Measurements from ENCODE around the gene ST3GAL2. TPM values are rescaled to one million over a fixed set of nuclear protein-coding genes. Genes with fewer than 3 reads are reported as not detected.

Gene ST3GAL2
- total and polyA plus RNA-seq, 7 experiments from 2014 or later, result 11.3 to 35.9 (median 28.5) TPM

DNA sequence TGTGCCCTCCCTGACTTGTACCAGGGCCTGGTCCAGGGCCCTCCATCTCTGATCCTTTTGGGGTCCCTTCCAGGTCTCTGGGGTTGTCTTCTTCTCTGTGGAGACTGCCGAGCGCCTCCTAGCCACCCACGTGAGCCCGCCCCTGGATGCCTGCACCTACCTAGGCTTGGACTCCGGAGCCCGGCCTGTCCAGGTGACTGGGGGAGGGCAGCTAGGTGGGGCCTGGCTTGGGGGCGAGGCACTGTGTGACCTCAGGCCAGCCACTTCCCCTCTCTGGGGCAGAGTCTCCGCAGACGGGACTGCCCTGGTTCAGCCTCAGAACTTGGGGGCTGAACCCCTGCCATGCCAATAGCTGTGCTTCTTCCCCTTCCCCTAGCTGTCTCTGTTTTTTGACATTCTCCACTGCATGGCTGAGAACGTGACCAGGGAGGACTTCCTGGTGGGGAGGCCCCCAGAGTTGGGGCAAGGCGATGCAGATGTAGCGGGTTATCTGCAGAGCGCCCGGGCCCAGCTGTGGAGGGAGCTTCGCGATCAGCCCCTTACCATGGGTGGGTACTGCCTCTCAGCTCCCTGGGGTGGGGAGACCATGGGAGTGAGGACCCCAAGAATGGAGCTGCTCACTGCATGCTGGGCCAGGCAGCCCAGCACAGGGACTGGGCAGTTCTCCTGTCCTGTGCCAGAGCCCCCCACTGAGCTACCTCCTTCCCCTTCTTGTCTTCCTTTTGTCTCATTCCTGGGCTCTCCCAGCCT is 30.1 kb upstream of the ST3GAL2 start:
- Mint-ChIP-seq H3K27me3 (no peaks in the 10 kb centered on the region), H3K36me3 (peaks cover 0 to 12% (median 0%) of the 10 kb centered on the region in 5 donors), H3K4me3 (no peak overlapping the region), H3K9me3 (no peaks in the 10 kb centered on the region), H3K4me1 (peaks cover 0 to 10% (median 0%) of the 10 kb centered on the region in 7 donors), H3K27ac (peak overlapping the region in 2 of 9 donors; percentile 49 to 57)
- Histone ChIP-seq H3K4me1 (ENCODE audit: control insufficient read depth in 2 of 2, insufficient read depth in 2 of 2, low read length in 2 of 2) (no peaks in the 10 kb centered on the region), H3K27ac (ENCODE audit: low read depth, low read length) (no peak overlapping the region), H3K27me3 (ENCODE audit: control insufficient read depth in 2 of 2, insufficient read depth in 2 of 2, low read length in 2 of 2) (no peaks in the 10 kb centered on the region), H3K4me3 (ENCODE audit: low read length) (no peak overlapping the region), H3K36me3 (ENCODE audit: control insufficient read depth in 2 of 3, insufficient read depth in 3 of 3, low read length in 3 of 3) (peaks cover 0 to 54% (median 0%) of the 10 kb centered on the region in 3 experiments), H3K9me3 (ENCODE audit: control insufficient read depth in 2 of 3, low read length in 3 of 3) (no peaks in the 10 kb centered on the region)
- DNase-seq, result no peak
- no peak for ATAC-seq
- ChIA-PET CTCF (interaction anchor here (0.9 kb wide), 1 partner anchor 27 kb away, joined by 4 read pairs; no protein-coding TSS in a partner anchor), POLR2A (interaction anchor here (1.3 kb wide), 1 partner anchor 89 kb away, joined by 7 read pairs; no protein-coding TSS in a partner anchor)
- intact Hi-C loops (cut with micrococcal nuclease), result no loop called here

DNA sequence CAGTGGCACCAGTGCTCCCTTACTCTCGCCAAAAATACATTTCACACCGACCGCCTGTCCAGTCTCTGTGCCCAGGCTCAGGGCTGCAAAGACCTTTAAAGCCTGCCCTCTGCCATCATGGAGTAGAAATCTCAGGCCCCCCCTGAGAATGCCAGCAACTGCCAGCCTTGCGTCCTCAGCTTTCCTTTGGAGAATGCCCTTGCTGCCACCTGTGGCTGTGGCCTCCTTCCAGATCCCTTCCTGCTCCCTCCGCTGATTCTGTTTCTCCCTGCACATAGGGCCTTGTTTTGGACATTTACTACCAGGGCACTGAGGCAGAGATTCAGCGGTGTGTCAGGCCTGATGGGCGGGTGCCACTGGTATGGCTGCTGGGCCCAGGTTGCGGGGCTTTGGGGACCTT is 28.7 kb upstream of the ST3GAL2 start:
- ATAC-seq (no peak), DNase-seq (no peak)
- H3K36me3 ChIP-seq (ENCODE audit: control insufficient read depth in 2 of 3, insufficient read depth in 3 of 3, low read length in 3 of 3), result peaks cover 0 to 50% (median 0%) of the 10 kb centered on the region in 3 experiments
- Mint-ChIP-seq H3K27ac (no peak overlapping the region), H3K4me3 (no peak overlapping the region), H3K27me3 (no peaks in the 10 kb centered on the region), H3K9me3 (no peaks in the 10 kb centered on the region), H3K4me1 (peaks cover 0 to 7% (median 0%) of the 10 kb centered on the region in 7 donors), H3K36me3 (peaks cover 0 to 12% (median 0%) of the 10 kb centered on the region in 5 donors)
- no peak overlapping the region for H3K4me3 ChIP-seq (ENCODE audit: low read length)
- no peaks in the 10 kb centered on the region for H3K9me3 ChIP-seq (ENCODE audit: control insufficient read depth in 2 of 3, low read length in 3 of 3)
- ChIA-PET CTCF (no interaction called here), POLR2A (no interaction called here)
- H3K27me3 ChIP-seq (ENCODE audit: control insufficient read depth in 2 of 2, insufficient read depth in 2 of 2, low read length in 2 of 2), result no peaks in the 10 kb centered on the region
- H3K4me1 ChIP-seq (ENCODE audit: control insufficient read depth in 2 of 2, insufficient read depth in 2 of 2, low read length in 2 of 2), result no peaks in the 10 kb centered on the region
- intact Hi-C loops (cut with micrococcal nuclease), result no loop called here
- no peak overlapping the region for H3K27ac ChIP-seq (ENCODE audit: low read depth, low read length)

DNA sequence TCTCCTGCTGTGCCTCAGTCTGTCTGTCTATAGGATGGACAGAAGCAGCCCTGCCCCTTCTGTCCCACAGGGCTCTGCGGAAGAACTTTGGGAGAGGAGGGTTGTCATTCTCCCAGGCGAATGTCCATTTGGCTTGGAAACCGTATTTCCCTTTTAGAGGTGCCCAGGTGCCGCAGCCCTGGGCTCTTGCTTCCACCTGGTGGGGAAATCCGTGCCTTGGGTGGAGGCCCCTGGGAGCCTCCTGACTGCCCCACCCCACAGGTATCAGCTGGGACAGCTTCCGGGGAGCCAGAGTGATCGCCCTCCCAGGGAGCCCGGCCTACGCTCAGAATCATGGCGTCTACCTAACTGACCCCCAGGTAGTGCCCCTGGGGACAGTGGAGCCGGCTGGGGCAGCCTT is 28.2 kb upstream of the ST3GAL2 start:
- ChIA-PET CTCF (no interaction called here), POLR2A (no interaction called here)
- H3K4me3 ChIP-seq (ENCODE audit: low read length), result no peak overlapping the region
- no peaks in the 10 kb centered on the region for H3K4me1 ChIP-seq (ENCODE audit: control insufficient read depth in 2 of 2, insufficient read depth in 2 of 2, low read length in 2 of 2)
- no peaks in the 10 kb centered on the region for H3K27me3 Mint-ChIP-seq
- H3K36me3 Mint-ChIP-seq, result peaks cover 0 to 12% (median 0%) of the 10 kb centered on the region in 5 donors
- DNase-seq, result no peak
- no peak overlapping the region for H3K4me3 Mint-ChIP-seq
- intact Hi-C loops (cut with micrococcal nuclease), result no loop called here
- no peaks in the 10 kb centered on the region for H3K9me3 ChIP-seq (ENCODE audit: control insufficient read depth in 2 of 3, low read length in 3 of 3)
- H3K9me3 Mint-ChIP-seq, result no peaks in the 10 kb centered on the region
- peaks cover 0 to 45% (median 0%) of the 10 kb centered on the region in 3 experiments for H3K36me3 ChIP-seq (ENCODE audit: control insufficient read depth in 2 of 3, insufficient read depth in 3 of 3, low read length in 3 of 3)
- ATAC-seq, result no peak
- no peak overlapping the region for H3K27ac ChIP-seq (ENCODE audit: low read depth, low read length)
- H3K27ac Mint-ChIP-seq, result no peak overlapping the region
- H3K4me1 Mint-ChIP-seq, result peaks cover 0 to 6% (median 0%) of the 10 kb centered on the region in 7 donors
- H3K27me3 ChIP-seq (ENCODE audit: control insufficient read depth in 2 of 2, insufficient read depth in 2 of 2, low read length in 2 of 2), result no peaks in the 10 kb centered on the region

DNA sequence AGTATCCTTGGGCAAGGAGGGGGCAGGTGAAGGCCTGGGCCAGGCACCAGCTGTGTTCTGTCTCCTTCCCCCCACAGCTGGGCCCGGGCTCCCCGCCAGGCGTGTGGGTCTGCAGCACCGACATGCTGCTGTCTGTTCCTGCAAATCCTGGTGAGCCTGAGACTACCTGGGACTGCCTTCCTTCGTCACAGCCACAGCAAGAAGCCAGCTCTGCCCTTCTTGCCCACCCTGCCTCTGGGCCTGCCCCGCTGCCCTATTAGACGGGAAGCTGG is 27.8 kb upstream of the ST3GAL2 start:
- CTCF ChIA-PET, result interaction anchor here (1.2 kb wide), 1 partner anchor 136 kb away, joined by 3 read pairs; no protein-coding TSS in a partner anchor
- ATAC-seq, result no peak

DNA sequence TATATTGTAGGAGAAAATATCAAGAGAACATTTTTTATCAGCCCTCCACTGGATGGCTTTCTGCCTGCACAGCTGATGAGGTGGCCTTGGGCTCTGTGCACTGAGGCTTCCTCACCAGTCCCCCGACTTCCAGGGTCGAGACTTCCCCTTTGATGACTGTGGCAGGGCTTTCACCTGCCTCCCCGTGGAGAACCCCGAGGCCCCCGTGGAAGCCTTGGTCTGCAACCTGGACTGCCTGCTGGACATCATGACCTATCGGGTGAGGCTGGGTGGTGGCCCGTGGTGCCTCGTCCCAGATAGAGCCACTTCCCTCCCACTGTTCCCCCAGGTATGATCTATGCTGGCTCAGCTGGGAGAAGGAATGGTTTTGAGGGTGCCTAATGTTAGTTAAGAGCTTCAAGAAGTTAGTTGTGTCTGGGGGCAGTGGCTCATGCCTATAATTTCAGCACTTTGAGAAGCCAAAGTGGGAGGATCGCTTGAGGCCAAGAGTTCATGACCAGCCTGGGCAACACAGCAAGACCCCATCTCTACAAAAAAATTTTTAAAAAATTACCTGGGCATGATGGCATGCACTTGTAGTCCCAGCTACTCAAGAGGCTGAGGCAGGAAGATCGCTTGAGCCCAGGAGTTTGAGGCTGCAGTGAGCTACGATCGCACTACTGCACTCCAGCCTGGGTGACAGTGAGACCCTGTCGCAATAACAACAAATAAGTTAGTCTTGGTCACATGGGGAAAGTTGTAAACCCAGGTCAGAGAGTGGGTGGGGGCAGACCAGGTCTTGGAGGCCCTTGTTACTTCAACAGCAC is 27.3 kb upstream of the ST3GAL2 start:
- peaks cover 0 to 15% (median 1%) of the 10 kb centered on the region in 5 donors for H3K36me3 Mint-ChIP-seq
- no peaks in the 10 kb centered on the region for H3K27me3 ChIP-seq (ENCODE audit: control insufficient read depth in 2 of 2, insufficient read depth in 2 of 2, low read length in 2 of 2)
- CTCF ChIA-PET, result interaction anchor here (1.2 kb wide), 1 partner anchor 135 kb away, joined by 3 read pairs; no protein-coding TSS in a partner anchor
- no peak overlapping the region for H3K4me3 Mint-ChIP-seq
- no peaks in the 10 kb centered on the region for H3K9me3 ChIP-seq (ENCODE audit: control insufficient read depth in 2 of 3, low read length in 3 of 3)
- H3K9me3 Mint-ChIP-seq, result no peaks in the 10 kb centered on the region
- peaks cover 0 to 4% (median 0%) of the 10 kb centered on the region in 7 donors for H3K4me1 Mint-ChIP-seq
- ATAC-seq, result no peak
- POLR2A ChIA-PET, result interaction anchor here (0.5 kb wide), 2 partner anchors 19 to 54 kb away, joined by 3 read pairs; no protein-coding TSS in a partner anchor
- intact Hi-C loops (cut with micrococcal nuclease), result no loop called here
- peaks cover 0 to 53% (median 0%) of the 10 kb centered on the region in 3 experiments for H3K36me3 ChIP-seq (ENCODE audit: control insufficient read depth in 2 of 3, insufficient read depth in 3 of 3, low read length in 3 of 3)
- no peak for DNase-seq
- H3K27ac ChIP-seq (ENCODE audit: low read depth, low read length), result no peak overlapping the region
- H3K27me3 Mint-ChIP-seq, result no peaks in the 10 kb centered on the region
- H3K4me3 ChIP-seq (ENCODE audit: low read length), result no peak overlapping the region
- no peak overlapping the region for H3K27ac Mint-ChIP-seq
- no peaks in the 10 kb centered on the region for H3K4me1 ChIP-seq (ENCODE audit: control insufficient read depth in 2 of 2, insufficient read depth in 2 of 2, low read length in 2 of 2)

More for the DNA sequence above, 27.8 kb upstream of the ST3GAL2 start:
- no peaks in the 10 kb centered on the region for H3K4me1 ChIP-seq (ENCODE audit: control insufficient read depth in 2 of 2, insufficient read depth in 2 of 2, low read length in 2 of 2)
- intact Hi-C loops (cut with micrococcal nuclease), result no loop called here
- DNase-seq, result no peak
- no peak overlapping the region for H3K27ac Mint-ChIP-seq
- no peaks in the 10 kb centered on the region for H3K9me3 ChIP-seq (ENCODE audit: control insufficient read depth in 2 of 3, low read length in 3 of 3)
- H3K9me3 Mint-ChIP-seq, result no peaks in the 10 kb centered on the region
- no peak overlapping the region for H3K27ac ChIP-seq (ENCODE audit: low read depth, low read length)
- no peak overlapping the region for H3K4me3 Mint-ChIP-seq
- H3K36me3 ChIP-seq (ENCODE audit: control insufficient read depth in 2 of 3, insufficient read depth in 3 of 3, low read length in 3 of 3), result peaks cover 0 to 48% (median 0%) of the 10 kb centered on the region in 3 experiments
- H3K27me3 Mint-ChIP-seq, result no peaks in the 10 kb centered on the region
- H3K27me3 ChIP-seq (ENCODE audit: control insufficient read depth in 2 of 2, insufficient read depth in 2 of 2, low read length in 2 of 2), result no peaks in the 10 kb centered on the region
- H3K4me3 ChIP-seq (ENCODE audit: low read length), result no peak overlapping the region
- peaks cover 0 to 6% (median 0%) of the 10 kb centered on the region in 7 donors for H3K4me1 Mint-ChIP-seq
- POLR2A ChIA-PET, result interaction anchor here (0.5 kb wide), 2 partner anchors 19 to 55 kb away, joined by 3 read pairs; no protein-coding TSS in a partner anchor
- peaks cover 0 to 13% (median 0%) of the 10 kb centered on the region in 5 donors for H3K36me3 Mint-ChIP-seq

DNA sequence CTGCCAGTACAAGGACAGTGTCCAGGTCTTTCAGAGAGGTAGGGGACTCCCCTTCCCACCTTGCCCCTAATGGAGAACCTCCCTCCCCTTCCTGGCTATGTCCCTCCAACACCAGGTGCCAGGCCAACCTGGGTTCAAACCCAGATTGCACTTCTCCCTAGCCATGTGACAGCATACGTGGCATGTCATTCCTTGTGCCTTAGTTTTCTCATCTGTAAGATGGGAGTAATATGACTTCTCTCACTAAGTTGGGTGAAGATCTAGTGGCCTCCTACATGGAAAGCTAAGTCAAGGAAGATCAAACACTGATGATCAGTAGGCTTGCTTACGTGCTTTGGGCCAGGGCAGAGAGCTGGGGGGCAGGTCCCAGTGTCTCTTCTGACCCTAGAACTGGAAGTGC is 24.3 kb upstream of the ST3GAL2 start:
- Histone ChIP-seq H3K4me3 (ENCODE audit: low read length) (no peak overlapping the region), H3K4me1 (ENCODE audit: control insufficient read depth in 2 of 2, insufficient read depth in 2 of 2, low read length in 2 of 2) (no peaks in the 10 kb centered on the region), H3K27ac (ENCODE audit: low read depth, low read length) (no peak overlapping the region), H3K9me3 (ENCODE audit: control insufficient read depth in 2 of 3, low read length in 3 of 3) (no peaks in the 10 kb centered on the region), H3K27me3 (ENCODE audit: control insufficient read depth in 2 of 2, insufficient read depth in 2 of 2, low read length in 2 of 2) (no peaks in the 10 kb centered on the region), H3K36me3 (ENCODE audit: control insufficient read depth in 2 of 3, insufficient read depth in 3 of 3, low read length in 3 of 3) (peaks cover 0 to 47% (median 0%) of the 10 kb centered on the region in 3 experiments)
- peaks cover 0 to 6% (median 0%) of the 10 kb centered on the region in 7 donors for H3K4me1 Mint-ChIP-seq
- DNase-seq (no peak), ATAC-seq (no peak)
- no peak overlapping the region for H3K27ac Mint-ChIP-seq
- H3K27me3 Mint-ChIP-seq, result no peaks in the 10 kb centered on the region
- H3K36me3 Mint-ChIP-seq, result peaks cover 0 to 13% (median 1%) of the 10 kb centered on the region in 5 donors
- ChIA-PET CTCF (no interaction called here), POLR2A (interaction anchor here (0.6 kb wide), 1 partner anchor 9 kb away, joined by 3 read pairs; no protein-coding TSS in a partner anchor)
- intact Hi-C loops (cut with micrococcal nuclease), result no loop called here
- no peak overlapping the region for H3K4me3 Mint-ChIP-seq
- no peaks in the 10 kb centered on the region for H3K9me3 Mint-ChIP-seq

Measured in naive thymus-derived CD4-positive, alpha-beta T cell (primary cell).